ENCODE data around the gene DNAJC22.
"Not testable (repeated sequence)": the region's sequence is repeated elsewhere in the genome, so short reads cannot be mapped to it uniquely, and the experiment has no call there.

The DNAJC22 gene

DNA sequence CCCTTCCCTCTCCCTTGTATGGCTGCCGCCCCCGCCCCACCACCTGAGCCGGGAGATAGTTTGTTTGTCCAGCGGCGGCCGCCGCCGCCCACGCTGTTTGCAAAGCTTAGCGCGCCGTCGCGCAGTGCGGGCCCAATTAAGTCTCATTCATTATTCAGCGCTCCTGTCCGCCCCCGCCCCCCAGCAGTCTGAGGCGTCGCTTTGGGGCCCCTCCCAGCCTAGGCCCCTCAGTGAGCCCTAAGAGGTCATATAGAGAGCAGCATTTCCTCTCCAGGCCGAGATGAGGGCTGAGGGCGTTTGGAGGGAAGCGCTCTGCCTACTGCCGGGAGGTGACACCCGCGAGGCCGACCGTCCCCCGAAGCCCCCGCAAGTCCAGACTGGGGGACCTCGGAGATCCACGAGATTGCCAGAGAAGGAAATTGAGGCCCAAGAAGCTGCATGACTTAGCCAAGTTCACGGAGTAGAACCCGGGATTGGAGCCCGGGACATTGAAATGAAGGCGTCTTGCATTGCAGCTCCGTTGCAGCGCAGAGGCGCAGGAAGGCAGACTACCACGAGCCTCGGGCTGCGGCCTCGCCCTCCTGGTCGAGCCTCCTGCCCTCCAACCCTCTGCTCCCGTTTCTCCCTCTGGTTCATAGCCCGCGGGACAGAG, at the start of gene DNAJC22:
DNAJC22 (plus strand) TSS at position 230 of the 652 bp plus-strand sequence. CDS start 1,985 bp downstream, outside the sequence.
- DNase-seq: peak; percentile 44

DNA sequence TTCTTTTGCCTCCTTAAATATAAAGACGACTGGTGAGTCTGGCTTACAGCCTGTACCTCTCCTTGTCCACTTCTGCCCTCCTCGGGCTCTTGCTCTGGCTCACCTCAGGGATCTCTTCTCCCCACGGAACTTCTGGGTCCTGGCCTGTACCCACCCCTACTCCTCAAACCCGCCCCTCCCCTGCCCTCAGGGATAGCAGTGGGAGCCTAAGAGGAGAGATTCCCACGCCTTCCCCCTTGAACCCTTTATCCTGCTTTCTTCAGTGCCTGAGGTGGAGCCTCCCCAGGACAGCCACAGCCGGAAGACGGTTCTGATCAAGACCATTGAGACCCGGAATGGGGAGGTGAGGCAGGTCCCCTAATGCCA, 49.0 kb upstream of the DNAJC22 start:
- no peak for DNase-seq

DNA sequence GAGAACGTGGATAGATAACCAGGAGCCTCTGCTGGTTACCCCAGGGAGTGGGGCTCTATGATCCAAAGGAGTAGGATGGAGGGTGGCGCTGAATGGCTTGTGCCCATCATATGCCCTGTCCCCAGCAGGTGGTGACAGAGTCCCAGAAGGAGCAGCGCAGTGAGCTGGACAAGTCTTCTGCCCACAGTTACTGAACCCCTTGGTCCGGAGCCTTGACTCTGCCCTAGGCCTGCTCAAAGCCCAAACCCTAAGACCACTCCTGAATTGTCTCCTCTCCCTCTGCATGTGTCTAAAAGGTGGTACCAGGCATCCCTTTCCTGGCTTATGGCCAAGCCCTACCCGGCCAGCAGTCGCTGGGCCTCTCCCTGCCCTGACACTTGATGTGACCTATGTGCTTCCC, 48.5 kb upstream of the DNAJC22 start:
- DNase-seq: no peak

DNA sequence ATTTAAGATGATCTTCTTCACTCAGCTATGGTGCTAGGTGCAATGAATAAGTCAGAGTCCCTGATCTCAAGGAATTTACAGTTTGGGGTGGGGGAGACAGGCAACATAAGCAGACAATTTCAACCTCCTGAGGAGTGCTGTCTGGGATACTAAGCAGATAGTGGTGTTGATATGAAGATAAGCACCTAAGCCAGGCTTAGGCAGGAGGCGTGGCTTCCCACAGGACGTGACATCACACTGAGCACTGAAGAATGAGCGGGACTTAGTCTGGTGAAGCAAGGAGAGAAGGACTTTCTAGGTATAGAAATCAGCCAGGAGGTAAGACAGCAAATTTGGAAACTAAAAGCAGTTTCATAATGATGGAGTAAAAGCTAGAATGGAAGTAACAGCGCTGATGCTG, 44.9 kb upstream of the DNAJC22 start:
- no peak for DNase-seq

DNA sequence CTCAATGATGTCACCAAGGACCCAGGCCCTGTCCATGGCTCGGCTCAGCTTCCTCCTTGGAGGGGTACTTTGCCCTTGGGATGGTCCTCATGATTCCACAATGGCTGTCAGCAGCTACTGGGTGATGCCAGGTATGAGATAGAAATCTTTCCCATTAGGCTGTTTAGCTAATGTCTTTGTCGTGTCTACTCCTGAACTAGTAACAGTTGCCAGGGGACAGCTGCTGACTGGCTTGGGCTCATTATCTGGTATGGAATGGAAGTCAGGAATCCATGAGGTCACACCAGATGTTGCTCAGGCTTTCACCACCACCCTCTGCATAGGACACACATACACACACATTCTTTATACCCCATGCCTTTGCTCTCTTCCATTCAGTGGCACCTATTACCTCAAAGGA, 42.5 kb upstream of the DNAJC22 start:
- peak; percentile 17 for DNase-seq

DNA sequence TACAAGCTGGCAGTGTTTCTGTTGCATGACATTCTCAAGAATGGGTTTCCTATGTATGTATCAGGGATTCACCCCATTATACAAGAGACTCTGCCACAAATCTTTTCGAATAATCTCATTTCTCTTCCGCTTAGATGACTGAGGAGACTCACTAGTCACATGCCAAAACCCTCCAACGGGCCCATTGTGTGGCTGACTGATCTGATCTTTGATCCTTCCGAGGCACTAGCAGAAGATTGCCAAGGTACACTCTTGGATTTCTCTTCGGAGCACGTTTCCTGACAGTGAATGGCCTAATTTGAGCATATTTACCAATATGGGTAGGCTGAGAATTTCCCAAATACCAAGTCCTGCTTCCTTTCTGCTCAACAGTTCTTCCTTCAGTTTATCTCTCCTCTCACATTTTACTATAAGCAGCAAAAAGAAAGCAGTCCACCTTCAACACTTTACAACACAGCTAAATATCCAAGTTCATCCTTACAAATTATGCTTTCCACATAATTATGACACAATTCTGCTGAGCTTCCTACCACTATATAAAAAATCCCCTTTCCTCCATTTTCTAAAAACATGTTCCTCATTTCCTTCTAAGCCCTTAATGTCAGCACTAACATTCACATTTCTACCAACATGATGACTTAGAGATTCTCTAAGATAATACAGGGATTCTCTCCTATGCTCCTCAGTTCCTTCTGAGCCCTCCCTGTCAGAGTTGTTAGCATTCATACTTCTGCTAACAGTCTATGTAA, 40.8 kb upstream of the DNAJC22 start:
- DNase-seq: no peak

DNA sequence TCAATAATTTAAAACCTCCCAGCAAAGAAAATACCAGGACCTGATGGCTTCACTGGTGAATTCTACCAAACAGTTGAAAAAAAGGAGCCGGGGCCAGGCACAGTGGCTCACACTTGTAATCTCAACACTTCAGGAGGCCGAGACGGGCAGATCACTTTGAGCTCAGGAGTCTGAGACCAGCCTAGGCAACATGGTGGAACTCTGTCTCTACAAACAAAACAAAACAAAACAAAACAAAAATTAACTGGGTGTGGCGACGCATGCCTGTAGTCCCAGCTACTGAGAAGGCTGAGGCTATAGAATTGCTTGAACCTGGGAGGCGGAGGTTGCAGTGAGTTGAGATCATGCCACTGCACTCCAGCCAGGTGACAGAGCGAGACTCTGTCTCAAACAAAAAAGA, 37.3 kb upstream of the DNAJC22 start:
- DNase-seq: no peak

DNA sequence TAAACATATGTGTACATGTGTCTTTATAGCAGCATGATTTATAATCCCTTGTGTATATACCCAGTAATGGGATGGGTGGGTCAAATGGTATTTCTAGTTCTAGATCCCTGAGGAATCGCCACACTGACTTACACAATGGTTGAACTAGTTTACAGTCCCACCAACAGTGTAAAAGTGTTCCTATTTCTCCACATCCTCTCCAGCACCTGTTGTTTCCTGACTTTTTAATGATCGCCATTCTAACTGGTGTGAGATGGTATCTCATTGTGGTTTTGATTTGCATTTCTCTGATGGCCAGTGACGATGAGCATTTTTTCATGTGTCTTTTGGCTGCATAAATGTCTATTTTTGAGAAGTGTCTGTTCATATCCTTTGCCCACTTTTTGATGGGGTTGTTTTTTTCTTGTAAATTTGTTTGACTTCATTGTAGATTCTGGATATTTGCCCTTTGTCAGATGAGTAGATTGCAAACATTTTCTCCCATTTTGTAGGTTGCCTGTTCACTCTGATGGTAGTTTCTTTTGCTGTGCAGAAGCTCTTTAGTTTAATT, 36.2 kb upstream of the DNAJC22 start:
- DNase-seq: not testable (repeated sequence)

DNA sequence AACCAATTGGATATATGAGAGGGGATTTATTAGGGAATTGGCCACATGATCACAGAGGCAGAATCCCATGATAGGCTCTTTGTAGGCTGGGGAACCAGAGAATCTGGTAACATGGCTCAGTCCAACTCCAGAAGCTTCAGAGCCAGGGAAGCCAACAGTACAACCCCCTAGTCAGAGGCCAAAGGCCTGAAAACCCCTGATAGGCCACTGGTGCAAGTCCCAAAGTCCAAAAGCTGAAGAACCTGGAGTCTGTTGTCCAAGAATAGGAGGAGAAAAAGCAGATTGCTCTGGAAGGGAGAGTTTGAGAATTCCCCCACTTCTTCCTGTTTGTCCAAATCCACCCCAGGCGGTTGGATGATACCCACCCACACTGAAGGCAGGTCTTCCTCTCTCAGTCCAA, 31.9 kb upstream of the DNAJC22 start:
- DNase-seq: no peak

DNA sequence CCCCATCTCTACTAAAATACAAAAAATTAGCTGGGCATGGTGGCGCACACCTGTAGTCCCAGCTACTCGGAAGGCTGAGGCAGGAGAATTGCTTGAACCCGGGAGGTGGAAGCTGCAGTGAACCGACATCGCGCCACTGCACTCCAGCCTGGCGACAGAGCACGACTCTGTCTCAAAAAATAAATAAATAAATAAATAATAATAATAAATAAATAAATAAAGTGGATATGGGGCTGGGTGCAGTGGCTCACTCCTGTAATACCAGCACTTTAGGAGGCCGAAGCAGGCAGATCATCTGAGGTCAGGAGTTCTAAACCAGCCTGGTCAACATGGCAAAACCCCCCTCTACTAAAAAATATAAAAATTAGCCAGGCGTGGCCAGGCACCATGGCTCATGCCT, 29.6 kb upstream of the DNAJC22 start:
- DNase-seq: not testable (repeated sequence)

DNA sequence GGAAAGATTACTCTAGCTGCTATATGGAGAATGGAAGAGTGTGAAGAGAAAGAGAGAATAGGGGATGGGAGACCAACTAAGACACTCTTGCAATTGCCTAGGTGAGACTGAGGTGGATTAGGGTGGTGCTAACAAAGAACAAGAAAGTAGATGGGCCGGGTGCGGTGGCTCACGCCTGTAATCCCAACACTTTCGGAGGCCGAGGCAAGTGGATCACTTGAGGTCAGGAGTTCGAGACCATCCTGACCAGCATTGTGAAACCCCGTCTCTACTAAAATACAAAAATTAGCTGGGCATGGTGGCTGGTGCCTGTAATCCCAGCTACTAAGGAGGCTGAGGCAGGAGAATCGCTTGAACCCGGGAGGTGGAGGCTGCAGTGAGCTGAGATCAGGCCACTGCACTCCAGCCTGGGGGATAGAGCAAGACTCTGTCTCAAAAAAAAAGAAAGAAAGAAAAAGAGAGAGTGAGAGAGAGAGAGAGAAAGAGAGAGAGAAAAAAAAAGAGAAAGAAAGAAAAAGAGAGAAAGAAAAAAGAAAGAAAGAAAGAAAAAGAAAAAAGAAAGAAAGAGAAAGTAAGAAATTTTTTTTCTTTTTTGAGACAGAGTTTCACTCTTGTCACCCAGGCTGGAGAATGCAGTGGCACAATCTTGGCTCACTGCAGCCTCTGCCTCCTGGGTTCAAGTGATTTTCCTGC, 26.1 kb upstream of the DNAJC22 start:
- DNase-seq: not testable (repeated sequence)

DNA sequence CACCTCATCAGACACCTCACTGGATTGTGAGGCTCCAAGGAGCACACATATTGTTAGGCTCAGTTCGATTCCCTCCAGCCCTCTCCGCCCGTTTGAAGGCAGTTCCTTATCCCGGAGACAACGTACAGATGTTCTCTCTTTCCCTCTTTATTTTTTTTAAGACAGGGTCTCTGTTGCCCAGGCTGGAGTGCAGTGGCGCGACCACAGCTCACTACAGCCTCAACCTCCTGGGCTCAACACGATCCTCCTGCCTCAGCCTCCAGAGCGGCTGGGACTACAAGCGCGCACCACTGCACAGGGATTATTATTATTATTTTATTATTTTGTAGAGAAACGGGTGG, 24.4 kb upstream of the DNAJC22 start:
- no peak for DNase-seq

DNA sequence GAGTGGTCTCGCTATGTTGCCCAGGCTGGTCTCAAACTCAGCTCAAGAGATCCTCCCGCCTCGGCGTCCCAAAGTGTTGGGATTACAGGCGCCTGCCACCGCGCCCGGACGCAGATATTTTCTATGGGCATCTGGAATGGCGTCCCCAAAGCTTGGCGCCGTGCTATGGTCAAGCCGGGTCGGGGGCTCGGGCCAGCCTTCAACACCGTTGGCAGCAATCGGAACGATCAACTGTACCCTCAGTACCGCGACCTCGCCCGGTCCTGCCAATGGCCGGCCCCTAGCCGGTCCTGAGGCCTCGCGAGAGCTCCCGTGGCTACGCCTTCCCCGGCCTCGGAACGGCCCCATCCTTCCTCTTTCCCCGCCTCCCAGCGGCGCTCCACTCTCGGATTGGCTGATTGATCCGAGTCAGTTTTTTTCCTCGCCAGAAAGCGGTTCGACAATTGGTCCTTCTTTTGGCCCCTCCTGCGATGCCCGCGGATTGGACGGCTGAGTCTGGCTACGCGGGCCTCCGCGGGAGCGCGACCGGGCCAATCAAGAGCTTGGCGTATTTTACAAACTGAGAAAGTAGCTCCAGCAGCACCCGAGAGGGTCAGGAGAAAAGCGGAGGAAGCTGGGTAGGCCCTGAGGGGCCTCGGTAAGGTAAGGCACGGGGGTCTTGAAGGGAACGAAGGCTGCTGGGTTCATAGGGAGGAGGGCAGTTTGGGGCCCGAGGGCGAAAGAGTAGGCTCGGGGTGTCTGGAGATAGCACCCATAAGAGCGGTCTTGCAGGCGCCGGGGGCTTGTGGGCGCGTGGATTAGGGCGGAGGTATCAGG, 23.8 kb upstream of the DNAJC22 start, which contains the start of gene TROAP:
TROAP (plus strand) TSS at position 548 of the 816 bp plus-strand sequence. CDS start 354 bp downstream, outside the sequence.
- DNase-seq: peak; percentile 98

DNA sequence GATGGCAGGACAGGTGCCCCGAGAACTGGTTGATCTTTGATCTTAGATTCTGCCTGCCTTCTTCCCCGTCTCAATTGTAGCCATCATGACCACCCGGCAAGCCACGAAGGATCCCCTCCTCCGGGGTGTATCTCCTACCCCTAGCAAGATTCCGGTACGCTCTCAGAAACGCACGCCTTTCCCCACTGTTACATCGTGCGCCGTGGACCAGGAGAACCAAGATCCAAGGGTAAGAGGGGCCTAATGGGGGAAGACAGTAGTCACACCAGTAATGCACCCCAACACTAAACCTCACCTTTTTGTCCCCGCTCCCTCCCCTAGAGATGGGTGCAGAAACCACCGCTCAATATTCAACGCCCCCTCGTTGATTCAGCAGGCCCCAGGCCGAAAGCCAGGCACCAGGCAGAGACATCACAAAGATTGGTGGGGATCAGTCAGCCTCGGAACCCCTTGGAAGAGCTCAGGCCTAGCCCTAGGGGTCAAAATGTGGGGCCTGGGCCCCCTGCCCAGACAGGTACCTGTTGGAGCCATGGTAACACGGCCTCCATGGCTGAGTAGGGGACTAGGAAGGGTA, 23.1 kb upstream of the DNAJC22 start:
- no peak for DNase-seq

DNA sequence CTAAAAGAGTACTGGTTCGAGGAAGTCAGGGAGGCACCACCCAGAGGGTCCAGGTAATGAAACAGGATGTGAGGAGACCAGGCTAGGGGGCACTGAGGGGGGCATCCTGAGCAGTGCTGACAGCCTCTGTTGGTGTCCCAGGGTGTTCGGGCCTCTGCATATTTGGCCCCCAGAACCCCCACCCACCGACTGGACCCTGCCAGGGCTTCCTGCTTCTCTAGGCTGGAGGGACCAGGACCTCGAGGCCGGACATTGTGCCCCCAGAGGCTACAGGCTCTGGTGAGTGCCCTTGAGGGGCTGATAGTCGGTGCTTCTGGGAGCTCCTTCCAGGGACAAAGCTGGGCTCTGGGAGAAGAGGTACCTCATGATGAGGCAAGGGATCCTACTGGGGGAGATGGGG, 21.1 kb upstream of the DNAJC22 start:
- DNase-seq: no peak

DNA sequence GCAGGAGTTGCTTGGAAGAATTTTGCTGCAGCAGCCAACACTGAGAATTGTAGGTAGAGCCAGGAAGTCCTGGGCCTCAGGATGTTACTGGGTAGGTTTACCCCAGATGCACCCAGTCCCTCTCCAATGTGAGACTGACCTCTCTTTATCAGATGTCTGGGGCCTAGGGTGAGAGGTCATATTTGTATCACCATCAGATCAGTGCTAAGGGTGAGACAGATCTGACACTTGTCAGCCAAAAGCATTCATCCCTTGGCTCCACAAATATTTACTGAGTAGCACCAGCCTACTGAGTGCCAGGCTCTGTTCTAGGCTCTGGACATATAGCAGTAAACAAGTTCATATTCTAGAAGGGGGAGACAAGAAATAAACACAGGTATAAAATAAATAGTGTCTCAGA, 19.3 kb upstream of the DNAJC22 start:
- DNase-seq: no peak

DNA sequence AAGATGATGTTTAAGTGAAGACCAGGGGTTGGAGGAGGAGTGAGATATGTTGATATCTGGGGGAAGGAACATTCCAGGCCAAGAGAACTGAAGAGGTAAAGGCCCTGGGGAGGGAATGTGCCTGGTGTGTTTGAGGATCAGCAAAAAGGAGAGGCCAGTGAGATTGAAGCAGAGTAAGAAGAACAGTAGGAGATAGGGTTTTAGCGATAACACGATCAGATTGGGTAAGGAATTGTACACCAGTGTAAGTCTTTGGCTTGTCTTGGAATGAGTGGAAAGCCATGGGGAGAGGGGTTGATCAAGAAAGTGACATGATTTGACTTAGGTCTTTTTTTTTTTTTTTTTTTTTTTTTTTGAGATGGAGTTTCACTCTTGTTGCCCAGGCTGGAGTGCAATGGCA, 18.8 kb upstream of the DNAJC22 start:
- no peak for DNase-seq

DNA sequence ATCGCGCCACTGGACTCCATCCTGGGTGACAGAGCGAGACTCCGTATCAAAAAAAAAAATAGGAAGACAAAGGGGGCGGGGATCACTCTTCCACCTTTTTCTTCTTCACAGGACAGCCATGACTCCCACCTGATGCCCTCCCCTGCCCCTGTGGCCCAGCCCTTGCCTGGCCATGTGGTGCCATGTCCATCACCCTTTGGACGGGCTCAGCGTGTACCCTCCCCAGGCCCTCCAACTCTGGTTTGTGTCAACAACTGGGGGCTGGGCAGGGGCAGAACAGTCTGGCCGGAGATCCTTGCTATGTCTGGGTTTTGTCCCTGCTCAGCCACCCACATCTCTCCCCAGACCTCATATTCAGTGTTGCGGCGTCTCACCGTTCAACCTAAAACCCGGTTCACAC, 17.9 kb upstream of the DNAJC22 start:
- DNase-seq: no peak

DNA sequence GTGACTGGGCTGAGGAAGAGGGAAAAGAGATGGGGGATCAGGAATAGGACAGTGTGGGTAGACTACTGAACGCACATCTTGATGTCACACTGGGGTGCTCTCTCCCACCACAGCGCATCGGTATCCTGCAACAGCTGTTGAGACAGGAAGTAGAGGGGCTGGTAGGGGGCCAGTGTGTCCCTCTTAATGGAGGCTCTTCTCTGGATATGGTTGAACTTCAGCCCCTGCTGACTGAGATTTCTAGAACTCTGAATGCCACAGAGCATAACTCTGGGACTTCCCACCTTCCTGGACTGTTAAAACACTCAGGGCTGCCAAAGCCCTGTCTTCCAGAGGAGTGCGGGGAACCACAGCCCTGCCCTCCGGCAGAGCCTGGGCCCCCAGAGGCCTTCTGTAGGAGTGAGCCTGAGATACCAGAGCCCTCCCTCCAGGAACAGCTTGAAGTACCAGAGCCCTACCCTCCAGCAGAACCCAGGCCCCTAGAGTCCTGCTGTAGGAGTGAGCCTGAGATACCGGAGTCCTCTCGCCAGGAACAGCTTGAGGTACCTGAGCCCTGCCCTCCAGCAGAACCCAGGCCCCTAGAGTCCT, 16.6 kb upstream of the DNAJC22 start:
- DNase-seq: no peak

DNA sequence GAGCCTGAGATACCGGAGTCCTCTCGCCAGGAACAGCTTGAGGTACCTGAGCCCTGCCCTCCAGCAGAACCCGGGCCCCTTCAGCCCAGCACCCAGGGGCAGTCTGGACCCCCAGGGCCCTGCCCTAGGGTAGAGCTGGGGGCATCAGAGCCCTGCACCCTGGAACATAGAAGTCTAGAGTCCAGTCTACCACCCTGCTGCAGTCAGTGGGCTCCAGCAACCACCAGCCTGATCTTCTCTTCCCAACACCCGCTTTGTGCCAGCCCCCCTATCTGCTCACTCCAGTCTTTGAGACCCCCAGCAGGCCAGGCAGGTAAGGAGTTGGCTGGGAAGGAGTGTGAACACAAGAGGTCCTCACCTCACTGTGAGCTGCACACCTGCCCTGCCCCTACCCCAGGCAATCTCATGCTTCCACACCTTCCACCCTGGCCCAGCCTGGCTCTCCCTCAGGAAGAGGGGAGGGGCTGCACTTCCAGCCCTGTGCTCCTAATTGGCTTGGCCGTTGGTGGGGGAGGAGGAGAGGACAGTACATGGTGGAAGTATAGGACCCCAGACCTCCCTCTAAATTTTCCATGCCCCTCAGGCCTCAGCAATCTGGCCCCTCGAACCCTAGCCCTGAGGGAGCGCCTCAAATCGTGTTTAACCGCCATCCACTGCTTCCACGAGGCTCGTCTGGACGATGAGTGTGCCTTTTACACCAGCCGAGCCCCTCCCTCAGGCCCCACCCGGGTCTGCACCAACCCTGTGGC, 15.9 kb upstream of the DNAJC22 start:
- no peak for DNase-seq
